ENCODE results near the gene AGFG2.
"Not testable (repeated sequence)": the region's sequence is repeated elsewhere in the genome, so short reads cannot be mapped to it uniquely, and the experiment has no call there.

Gene AGFG2

DNA sequence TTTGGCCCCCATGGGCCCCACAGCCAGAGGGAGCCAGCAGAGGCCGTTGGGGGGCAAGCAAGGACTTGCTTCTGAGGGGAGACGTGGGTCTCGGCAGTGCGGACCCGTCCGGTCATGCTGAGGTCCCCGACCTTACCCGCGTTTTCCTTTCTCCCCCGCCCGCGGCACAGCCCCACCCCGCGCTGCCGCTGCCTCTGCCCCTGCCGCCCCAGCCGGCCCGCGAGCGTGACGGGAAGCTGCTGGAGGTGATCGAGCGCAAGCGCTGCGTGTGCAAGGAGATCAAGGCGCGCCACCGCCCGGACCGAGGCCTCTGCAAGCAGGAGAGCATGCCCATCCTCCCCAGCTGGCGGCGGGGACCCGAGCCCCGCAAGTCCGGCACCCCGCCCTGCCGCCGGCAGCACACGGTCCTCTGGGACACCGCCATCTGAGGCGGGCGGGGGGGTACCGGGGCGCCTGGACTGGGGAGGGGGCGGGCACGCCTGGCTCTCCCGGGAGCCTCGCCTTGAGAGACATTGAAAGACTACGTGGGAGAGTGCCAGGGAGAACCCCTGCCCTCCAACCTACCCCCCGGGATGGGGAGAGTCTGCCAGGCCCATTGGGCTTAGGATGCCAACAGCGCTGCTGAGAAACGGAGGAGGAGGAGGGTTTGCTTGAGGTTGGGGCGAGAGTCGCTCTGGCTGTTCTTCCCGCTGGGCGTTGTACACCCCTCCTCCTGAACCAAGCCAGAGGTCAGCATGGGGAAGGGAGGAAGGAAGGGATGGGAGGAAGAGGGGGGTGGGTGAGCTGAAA is 45.3 kb upstream of the AGFG2 start:
- H3K4me3 ChIP-seq (ENCODE audit: low read depth, low read length), result no peak overlapping the region
- no peaks in the 10 kb centered on the region for H3K36me3 ChIP-seq
- no peaks in the 10 kb centered on the region; the same call in 1 of the 2 replicates for H3K9me3 ChIP-seq
- H3K27me3 ChIP-seq, result no peaks in the 10 kb centered on the region
- DNase-seq, result no peak
- H3K4me1 ChIP-seq, result peaks cover 11% of the 10 kb centered on the region
- TF ChIP-seq, protein P1, sequence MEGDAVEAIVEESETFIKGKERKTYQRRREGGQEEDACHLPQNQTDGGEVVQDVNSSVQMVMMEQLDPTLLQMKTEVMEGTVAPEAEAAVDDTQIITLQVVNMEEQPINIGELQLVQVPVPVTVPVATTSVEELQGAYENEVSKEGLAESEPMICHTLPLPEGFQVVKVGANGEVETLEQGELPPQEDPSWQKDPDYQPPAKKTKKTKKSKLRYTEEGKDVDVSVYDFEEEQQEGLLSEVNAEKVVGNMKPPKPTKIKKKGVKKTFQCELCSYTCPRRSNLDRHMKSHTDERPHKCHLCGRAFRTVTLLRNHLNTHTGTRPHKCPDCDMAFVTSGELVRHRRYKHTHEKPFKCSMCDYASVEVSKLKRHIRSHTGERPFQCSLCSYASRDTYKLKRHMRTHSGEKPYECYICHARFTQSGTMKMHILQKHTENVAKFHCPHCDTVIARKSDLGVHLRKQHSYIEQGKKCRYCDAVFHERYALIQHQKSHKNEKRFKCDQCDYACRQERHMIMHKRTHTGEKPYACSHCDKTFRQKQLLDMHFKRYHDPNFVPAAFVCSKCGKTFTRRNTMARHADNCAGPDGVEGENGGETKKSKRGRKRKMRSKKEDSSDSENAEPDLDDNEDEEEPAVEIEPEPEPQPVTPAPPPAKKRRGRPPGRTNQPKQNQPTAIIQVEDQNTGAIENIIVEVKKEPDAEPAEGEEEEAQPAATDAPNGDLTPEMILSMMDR (IDR thresholded peaks at IDR 0.05; ENCODE audit: low read depth, low read length), result no peak

DNA sequence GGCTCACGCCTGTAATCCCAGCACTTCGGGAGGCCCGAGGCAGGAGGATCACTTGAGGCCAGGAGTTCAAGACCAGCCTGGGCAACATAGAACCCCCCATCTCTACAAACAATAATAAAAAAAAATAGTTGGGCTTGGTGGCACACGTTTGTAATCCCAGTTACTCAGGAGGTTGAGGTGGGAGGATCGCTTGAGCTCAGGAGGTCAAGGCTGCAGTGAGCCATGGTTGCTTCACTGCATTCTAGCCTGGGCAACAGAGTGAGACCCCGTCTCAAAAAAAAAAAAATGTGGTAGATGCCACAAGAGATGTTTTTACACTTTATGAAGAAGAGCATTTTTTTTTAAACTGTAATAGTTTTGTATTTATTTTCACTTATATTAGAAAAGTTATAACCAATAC is 42.5 kb upstream of the AGFG2 start:
- TF ChIP-seq, protein P1 (IDR thresholded peaks at IDR 0.05; ENCODE audit: low read depth, low read length), result no peak
- no peaks in the 10 kb centered on the region for H3K4me1 ChIP-seq
- no peaks in the 10 kb centered on the region for H3K27me3 ChIP-seq
- H3K4me3 ChIP-seq (ENCODE audit: low read depth, low read length), result no peak overlapping the region
- DNase-seq, result no peak
- no peaks in the 10 kb centered on the region; the same call in 1 of the 2 replicates for H3K9me3 ChIP-seq
- H3K36me3 ChIP-seq, result no peaks in the 10 kb centered on the region

DNA sequence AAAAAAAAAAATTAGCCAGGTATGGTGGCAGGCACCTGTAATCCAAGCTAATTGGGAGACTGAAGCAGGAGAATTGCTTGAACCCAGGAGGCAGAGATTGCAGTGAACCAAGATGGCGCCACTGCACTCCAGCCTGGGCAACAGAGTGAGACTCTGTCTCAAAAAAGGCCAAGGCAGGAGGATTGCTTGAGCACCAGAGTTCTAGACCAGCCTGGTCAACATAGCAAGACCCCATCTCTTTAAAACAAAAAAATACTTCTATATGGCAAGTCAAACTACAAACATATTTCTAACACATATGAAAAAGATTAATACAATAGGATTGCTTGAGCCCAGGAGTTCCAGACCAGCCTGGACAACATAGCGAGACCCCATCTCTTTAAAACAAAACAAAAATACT is 38.3 kb upstream of the AGFG2 start:
- DNase-seq; H3K36me3 ChIP-seq; H3K27me3 ChIP-seq; H3K4me1 ChIP-seq; H3K9me3 ChIP-seq; H3K4me3 ChIP-seq (ENCODE audit: low read depth, low read length): not testable (repeated sequence)

DNA sequence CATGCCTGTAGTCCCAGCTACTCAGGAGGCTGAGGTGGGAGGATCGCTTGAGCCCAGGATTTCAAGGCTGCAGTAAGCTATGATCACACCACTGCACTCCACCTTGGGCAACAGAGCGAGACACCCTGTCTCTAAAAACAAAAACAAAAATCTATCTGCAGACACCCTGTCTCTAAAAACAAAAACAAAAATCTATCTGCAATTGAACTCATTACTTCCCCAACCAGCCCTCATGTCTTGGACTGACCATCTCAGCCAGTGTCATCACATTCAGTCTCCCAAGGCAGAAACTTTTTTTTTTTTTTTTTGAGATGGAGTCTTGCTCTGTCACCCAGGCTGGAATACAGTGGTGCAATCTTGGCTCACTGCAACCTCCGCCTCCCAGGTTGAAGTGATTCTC is 35.0 kb upstream of the AGFG2 start:
- H3K4me1 ChIP-seq; H3K4me3 ChIP-seq (ENCODE audit: low read depth, low read length); H3K9me3 ChIP-seq; DNase-seq; H3K27me3 ChIP-seq; H3K36me3 ChIP-seq: not testable (repeated sequence)

DNA sequence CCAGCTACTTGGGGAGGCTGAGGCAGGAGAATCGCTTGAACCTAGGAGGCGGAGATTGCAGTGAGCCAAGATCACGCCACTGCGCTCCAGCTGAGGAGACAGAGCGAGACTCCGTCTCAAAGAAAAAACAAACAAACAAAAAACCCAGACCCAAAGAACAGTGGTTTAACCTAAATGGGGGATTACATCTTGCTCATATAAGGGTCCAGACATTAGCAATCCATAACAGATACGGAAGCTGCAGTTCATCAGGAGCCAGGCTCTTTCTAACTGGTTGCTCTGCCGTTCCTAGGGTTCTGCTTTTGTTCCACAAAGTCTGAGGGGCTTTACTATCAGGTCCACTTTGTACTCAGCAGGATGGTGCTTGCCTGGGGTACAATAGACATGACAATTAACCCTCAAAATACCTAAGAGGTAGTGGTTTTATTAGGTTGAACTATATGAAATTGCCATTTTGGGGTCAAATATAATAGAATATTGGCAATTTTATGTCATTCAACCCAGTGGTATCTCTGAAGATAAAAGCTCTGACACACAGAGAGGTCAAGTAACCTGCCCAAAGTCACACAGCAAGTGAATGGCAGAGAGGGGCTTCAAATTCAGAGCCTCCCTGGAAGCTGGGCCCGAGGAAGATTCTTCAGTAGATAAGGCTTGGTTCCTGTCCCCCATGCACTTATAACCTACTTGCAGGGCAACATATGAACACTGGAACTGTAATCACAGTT is 34.0 kb upstream of the AGFG2 start:
- Histone ChIP-seq H3K4me3 (ENCODE audit: low read depth, low read length) (no peak overlapping the region), H3K4me1 (no peaks in the 10 kb centered on the region), H3K9me3 (no peaks in the 10 kb centered on the region), H3K27me3 (no peaks in the 10 kb centered on the region), H3K36me3 (no peaks in the 10 kb centered on the region)
- TF ChIP-seq, protein P1 (IDR thresholded peaks at IDR 0.05; ENCODE audit: low read depth, low read length), result no peak
- DNase-seq, result no peak

DNA sequence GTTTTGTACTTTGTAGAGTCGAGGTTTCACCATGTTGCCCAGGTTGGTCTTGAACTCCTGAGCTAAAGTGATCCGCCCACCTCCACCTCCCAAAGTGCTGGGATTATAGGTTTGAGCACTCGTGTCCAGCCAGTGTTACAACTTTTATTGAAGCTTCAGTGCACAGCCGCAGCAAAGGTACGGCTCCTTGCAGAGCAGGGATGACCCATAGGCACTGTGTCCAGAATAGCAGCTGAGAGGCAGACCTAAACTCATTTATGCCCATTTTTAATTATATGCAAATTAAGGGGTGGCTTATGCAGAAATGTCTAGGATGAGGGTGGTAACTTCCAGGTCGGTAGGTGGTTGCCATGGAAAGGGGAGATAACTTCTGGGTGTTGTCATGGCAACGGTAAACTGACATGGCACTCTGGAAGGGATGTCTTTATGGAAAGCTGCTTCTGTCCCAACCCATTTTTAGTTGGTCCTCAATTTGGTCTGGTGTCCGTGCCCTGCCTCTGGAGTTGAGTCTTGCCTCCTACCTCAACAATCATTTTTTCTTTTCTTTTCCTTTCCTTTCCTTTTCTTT is 32.6 kb upstream of the AGFG2 start:
- Histone ChIP-seq H3K27me3 (no peaks in the 10 kb centered on the region), H3K4me3 (ENCODE audit: low read depth, low read length) (no peak overlapping the region), H3K36me3 (no peaks in the 10 kb centered on the region), H3K4me1 (no peaks in the 10 kb centered on the region), H3K9me3 (no peaks in the 10 kb centered on the region)
- no peak for DNase-seq
- TF ChIP-seq, protein P1 (IDR thresholded peaks at IDR 0.05; ENCODE audit: low read depth, low read length), result no peak

DNA sequence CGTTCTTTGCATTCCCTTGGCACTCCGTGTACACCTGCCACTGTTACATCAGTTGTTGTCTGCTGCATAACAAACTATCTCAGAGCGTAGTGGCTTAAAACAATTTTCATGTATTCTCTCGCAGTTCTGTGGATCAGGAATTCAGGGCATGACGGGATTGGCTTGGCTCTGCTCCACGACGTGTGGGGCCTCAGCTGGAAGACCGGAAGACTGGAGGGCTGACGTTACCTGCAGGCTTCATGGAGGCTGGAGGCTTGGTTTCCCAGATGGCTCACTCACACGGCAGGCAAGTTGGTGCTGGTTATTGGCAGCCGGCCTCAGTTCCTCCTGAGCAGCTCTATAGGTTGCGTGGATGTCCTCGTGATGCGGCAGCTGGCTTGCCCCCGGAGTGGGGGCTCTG is 29.8 kb upstream of the AGFG2 start:
- Histone ChIP-seq H3K27me3 (no peaks in the 10 kb centered on the region), H3K9me3 (no peaks in the 10 kb centered on the region), H3K4me1 (no peaks in the 10 kb centered on the region), H3K4me3 (ENCODE audit: low read depth, low read length) (no peak overlapping the region), H3K36me3 (no peaks in the 10 kb centered on the region)
- DNase-seq, result no peak
- TF ChIP-seq, protein P1 (IDR thresholded peaks at IDR 0.05; ENCODE audit: low read depth, low read length), result no peak
